Mononuclear cell (primary cell): ENCODE data around the gene SMIM3. TPM values are rescaled to one million over a fixed set of nuclear protein-coding genes. Genes with fewer than 3 reads are reported as not detected.
"Not testable (repeated sequence)": the region's sequence is repeated elsewhere in the genome, so short reads cannot be mapped to it uniquely, and the experiment has no call there.

Experiments
- H3K27me3 ChIP-seq: 2 replicates; pipeline ENCODE4 v1.6.0; 2011; ENCODE audit warnings: low read length, control low read depth; ENCODE audit not compliant: insufficient read depth
- H3K4me1 ChIP-seq: 2 replicates; pipeline ENCODE4 v1.5.1; 2011; ENCODE audit warnings: mild to moderate bottlenecking, low read length, control low read depth; ENCODE audit not compliant: insufficient read depth
- H3K4me3 ChIP-seq: 2 replicates; pipeline ENCODE4 v1.5.1; 2011; ENCODE audit warnings: mild to moderate bottlenecking, low read length, moderate library complexity
- H3K9me3 ChIP-seq: 2 replicates; pipeline ENCODE4 v1.5.1; 2011; ENCODE audit warnings: low read depth, mild to moderate bottlenecking, control low read depth, low read length
- total RNA-seq: library from RNA; depleted of rRNA; stranded (reverse); fragments of >200 nt; gene quantifications from one replicate; pipeline ENCODE4 v1.2.3, GENCODE V29; 2012

SMIM3 gene
- total RNA-seq, 1 donor, result 40.7 TPM

DNA sequence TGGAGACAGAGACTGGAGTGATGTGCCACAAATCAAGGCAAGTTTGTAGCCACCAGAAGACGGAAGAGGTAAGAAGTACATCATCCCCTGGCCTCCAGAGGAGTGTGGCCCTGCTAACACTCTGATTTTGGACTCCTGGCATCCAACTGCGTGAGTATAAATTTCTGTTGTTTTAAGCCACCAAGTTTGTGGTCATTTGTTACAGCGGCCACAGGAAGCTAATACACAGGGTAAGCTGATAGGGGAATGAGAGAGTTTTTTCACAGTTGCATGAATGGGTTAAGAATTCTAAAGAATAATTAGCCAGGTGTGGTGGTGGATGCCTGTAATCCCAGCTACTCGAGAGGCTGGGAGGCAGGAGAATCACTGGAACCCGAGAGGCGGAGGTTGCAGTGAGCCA, 25.8 kb downstream of the SMIM3 start:
- no peaks in the 10 kb centered on the region for H3K27me3 ChIP-seq
- H3K4me1 ChIP-seq, result peaks cover 6% of the 10 kb centered on the region
- no peak overlapping the region for H3K4me3 ChIP-seq
- no peaks in the 10 kb centered on the region for H3K9me3 ChIP-seq

DNA sequence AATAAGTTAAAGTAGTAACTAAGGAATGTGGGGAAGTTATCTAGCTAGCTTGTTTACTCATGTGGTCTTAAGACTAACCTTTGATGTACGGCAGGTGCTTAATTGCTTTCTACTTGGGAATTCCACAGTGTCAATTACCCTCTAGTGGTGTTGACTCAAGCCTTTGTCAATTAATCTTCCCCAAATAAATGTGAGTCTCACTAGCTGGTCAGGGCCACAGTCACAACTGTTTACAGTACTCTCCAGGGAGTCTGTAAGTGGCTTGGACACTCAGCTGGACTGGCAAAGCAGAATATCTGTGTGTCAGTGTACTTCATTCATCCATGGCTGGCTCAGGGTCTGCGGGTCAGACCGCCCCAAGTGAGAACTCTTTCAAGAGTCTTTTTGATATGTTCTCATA, 30.8 kb downstream of the SMIM3 start:
- Histone ChIP-seq H3K4me3 (no peak overlapping the region), H3K4me1 (no peaks in the 10 kb centered on the region), H3K27me3 (no peaks in the 10 kb centered on the region), H3K9me3 (no peaks in the 10 kb centered on the region)

DNA sequence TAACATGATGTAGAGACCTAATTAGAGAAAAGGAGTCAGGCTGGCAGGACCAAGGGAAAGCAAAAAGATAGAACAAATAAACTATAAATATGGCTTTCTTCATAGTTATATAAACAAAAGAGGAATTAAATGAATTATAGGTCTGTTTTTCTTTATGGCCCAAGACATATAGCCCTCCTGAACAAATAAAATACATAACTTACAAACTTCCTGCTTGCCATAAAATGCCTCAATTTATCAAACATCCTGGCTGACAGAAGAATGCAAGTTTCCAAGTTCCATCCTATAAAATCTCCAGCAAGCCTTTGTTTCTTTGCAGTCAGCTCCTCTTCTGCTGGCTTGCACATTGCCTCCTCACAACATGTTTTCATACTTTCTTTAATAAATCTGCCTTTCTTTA, 36.5 kb downstream of the SMIM3 start:
- H3K4me1 ChIP-seq, result no peaks in the 10 kb centered on the region
- H3K9me3 ChIP-seq, result peaks cover 6% of the 10 kb centered on the region
- H3K4me3 ChIP-seq, result no peak overlapping the region
- H3K27me3 ChIP-seq, result no peaks in the 10 kb centered on the region

DNA sequence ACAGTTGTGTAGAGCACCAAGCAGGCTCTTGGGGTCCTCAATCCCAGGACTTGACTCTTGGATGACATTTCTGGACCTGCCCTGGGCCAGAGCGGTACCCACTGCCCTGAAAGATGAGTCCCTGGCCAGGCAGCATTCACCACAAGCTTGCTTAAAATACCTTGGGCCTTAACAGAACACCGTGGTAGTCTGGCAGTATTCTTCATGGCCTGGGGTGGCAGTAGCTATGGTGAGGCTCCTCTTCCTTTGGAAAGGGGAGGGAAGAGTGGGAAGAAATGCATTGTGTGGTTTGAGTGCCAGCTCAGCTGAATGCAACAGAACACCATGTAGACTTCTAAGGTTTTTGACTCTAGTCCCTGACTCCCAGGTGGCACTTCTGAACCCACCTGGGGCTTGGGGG, 38.4 kb downstream of the SMIM3 start:
- H3K4me3 ChIP-seq, result no peak overlapping the region
- no peaks in the 10 kb centered on the region for H3K27me3 ChIP-seq
- H3K9me3 ChIP-seq, result peaks cover 6% of the 10 kb centered on the region
- no peaks in the 10 kb centered on the region for H3K4me1 ChIP-seq

DNA sequence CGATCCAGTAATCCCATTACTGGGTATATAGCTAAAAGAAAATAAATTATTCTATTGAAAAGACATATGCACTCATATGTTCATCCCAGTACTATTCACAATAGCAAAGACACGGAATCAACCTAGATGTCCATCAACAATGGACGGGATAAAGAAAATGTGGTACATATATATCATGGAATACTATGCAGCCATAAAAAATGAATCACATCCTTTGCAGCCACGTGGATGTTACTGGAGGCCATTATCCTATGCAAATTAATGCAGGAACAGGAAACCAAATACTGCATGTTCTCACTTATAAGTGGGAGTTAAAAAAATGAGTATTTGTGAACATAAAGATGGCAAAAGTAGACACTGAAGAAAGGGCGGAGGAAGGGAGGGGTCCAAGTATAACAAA, 51.2 kb downstream of the SMIM3 start:
- no peak overlapping the region for H3K4me3 ChIP-seq
- no peaks in the 10 kb centered on the region for H3K4me1 ChIP-seq
- no peaks in the 10 kb centered on the region for H3K27me3 ChIP-seq
- H3K9me3 ChIP-seq, result no peaks in the 10 kb centered on the region

DNA sequence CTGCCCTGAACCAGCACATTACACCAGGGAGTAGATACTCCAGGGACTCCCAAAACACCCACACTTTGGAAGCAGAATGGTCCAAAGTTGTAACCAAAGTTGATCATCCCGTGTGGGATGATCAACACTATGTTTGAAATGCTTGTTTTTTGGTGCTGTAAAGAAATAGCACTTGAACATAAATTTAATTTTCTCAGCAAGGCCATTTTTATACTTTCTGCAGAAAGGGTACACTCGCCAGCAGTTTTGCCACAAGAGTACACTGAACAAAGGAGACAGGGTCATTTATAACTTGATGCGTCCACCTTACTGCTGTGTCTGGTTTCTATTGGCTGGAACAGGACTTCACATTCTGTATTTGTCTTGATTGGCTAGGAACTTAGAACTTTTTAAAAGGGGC, 53.3 kb downstream of the SMIM3 start:
- not testable (repeated sequence) for H3K27me3 ChIP-seq, H3K9me3 ChIP-seq, H3K4me1 ChIP-seq, H3K4me3 ChIP-seq

DNA sequence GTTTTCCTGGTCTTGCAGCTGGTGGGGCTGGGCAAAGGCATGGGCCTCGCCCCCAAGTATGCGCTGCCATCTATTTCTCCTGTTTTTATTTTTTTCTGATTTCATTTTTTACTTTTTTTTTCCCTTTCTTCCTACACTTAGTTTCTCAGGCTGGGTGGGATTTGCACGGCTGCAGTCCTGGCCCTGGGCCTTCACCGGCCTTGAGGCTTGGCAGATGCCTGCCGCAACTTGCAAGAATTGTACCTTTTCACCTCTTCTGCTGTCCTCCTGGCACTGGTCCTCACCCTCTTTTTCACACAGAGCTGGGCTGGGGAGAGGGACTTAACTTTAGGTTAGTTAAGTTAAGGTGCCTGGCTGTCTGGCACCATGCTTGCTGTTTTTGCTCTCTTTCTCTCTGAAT, 57.5 kb downstream of the SMIM3 start:
- no peaks in the 10 kb centered on the region for H3K9me3 ChIP-seq
- no peaks in the 10 kb centered on the region for H3K27me3 ChIP-seq
- no peak overlapping the region for H3K4me3 ChIP-seq
- H3K4me1 ChIP-seq, result no peaks in the 10 kb centered on the region

DNA sequence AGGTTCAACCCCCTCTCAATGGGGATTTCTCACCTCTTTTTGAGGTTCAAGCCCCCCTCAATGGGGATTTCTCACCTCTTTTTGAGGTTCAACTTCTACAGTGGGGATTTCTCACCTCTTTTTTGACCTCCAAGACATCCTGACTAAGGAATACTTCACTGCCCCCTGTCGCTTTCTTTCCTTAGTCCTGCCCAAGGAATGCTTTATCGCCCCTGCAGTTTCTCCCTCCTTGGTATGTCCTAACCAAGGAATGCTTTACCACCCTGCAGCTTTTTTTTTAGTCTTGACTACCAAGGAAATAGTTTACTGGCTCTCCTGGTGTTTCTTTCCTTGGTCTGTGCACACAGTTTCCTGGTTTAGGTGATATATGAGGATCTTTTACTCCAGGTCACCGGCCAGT, 58.1 kb downstream of the SMIM3 start:
- no peaks in the 10 kb centered on the region for H3K27me3 ChIP-seq
- H3K4me1 ChIP-seq, result no peaks in the 10 kb centered on the region
- no peak overlapping the region for H3K4me3 ChIP-seq
- no peaks in the 10 kb centered on the region for H3K9me3 ChIP-seq

DNA sequence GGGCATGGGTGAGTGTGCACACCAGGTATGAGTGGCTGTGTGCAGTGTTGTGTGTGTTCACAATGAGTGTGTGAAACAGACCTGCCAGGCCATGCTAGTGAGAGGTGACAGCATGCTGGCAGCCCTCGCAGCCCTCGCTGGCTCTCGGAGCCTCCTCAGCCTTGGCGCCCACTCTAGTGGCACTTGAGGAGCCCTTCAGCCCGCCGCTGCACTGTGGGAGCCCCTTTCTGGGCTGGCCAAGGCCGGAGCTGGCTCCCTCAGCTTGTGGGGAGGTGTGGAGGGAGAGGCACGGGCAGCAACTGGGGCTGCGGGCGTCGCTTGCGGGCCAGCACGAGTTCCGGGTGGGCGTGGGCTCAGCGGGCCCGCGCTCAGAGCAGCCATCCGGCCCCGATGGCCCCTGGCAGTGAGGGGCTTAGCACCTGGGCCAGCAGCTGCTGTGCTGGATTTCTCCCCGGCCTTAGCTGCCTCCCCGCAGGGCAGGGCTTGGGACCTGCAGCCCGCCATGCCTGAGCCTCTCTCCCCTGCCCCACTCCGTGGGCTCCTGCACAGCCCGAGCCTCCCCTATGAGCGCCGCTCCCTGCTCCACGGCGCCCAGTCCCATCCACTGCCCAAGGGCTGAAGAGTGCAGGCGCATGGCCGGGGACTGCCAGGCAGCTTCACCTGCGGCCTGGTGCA, 66.8 kb downstream of the SMIM3 start:
- H3K9me3 ChIP-seq, H3K4me1 ChIP-seq, H3K27me3 ChIP-seq, H3K4me3 ChIP-seq: not testable (repeated sequence)

DNA sequence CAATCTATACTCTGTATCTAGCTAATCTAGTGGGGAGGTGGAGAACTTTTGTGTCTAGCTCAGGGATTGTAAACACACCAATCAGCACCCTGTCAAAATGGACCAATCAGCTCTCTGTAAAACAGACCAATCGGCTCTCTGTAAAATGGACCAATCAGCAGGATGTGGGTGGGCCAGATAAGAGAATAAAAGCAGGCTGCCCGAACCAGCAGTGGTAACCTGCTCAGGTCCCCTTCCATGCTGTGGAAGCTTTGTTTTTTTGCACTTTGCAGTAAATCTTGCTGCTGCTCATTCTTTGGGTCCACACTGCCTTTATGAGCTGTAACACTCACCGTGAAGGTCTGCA, 67.7 kb downstream of the SMIM3 start, which contains the start of gene IRGM:
TSS of gene IRGM (plus strand) at position 214 of the 346 bp plus-strand sequence. CDS start 1,603 bp downstream, outside the sequence.
- not testable (repeated sequence) for H3K4me1 ChIP-seq, H3K27me3 ChIP-seq, H3K4me3 ChIP-seq, H3K9me3 ChIP-seq

Other genes with a start within 250 kb of the SMIM3 start
- gene SYNPO, start 138.1 kb upstream of the SMIM3 start, total RNA-seq, result 0.42 TPM
- gene MYOZ3, start 117.5 kb upstream of the SMIM3 start, total RNA-seq, result not detected
- gene RBM22, start 77.7 kb upstream of the SMIM3 start, total RNA-seq, result 60.0 TPM
- gene DCTN4, start 19.7 kb upstream of the SMIM3 start, total RNA-seq, result 111 TPM
- gene IRGM, start 67.8 kb downstream of the SMIM3 start, total RNA-seq, result 2.5 TPM
- gene ZNF300, start 126.2 kb downstream of the SMIM3 start, total RNA-seq, result 4.0 TPM
- 1.6 TPM for gene GPX3, start 241.8 kb downstream of the SMIM3 start, total RNA-seq